ENCODE results near the gene CARMIL1.

DNA sequence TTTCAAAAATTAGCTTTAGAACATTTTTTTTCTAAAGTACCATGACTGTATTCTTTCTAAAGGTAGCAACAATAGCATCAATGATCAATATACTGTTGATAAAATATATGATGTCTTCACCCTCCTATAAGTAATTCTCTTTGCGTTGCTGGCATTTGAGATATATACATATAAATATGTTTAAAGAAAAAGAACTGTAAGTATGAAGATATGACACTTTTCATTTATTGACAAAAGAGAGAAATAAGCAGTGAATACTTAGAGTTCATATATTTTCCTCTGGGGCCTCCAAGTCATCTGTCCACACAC, 323.5 kb downstream of the CARMIL1 start:
- TF ChIP-seq POLR2A (IDR thresholded peaks at IDR 0.05), result no peak
- TF ChIP-seq, protein P1, sequence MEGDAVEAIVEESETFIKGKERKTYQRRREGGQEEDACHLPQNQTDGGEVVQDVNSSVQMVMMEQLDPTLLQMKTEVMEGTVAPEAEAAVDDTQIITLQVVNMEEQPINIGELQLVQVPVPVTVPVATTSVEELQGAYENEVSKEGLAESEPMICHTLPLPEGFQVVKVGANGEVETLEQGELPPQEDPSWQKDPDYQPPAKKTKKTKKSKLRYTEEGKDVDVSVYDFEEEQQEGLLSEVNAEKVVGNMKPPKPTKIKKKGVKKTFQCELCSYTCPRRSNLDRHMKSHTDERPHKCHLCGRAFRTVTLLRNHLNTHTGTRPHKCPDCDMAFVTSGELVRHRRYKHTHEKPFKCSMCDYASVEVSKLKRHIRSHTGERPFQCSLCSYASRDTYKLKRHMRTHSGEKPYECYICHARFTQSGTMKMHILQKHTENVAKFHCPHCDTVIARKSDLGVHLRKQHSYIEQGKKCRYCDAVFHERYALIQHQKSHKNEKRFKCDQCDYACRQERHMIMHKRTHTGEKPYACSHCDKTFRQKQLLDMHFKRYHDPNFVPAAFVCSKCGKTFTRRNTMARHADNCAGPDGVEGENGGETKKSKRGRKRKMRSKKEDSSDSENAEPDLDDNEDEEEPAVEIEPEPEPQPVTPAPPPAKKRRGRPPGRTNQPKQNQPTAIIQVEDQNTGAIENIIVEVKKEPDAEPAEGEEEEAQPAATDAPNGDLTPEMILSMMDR (IDR thresholded peaks at IDR 0.05), result no peak
